Thyroid gland (tissue), 4 donors: ENCODE measurements around the gene CLEC17A. TPM values are rescaled to one million over a fixed set of nuclear protein-coding genes. Genes with fewer than 3 reads are reported as not detected.
"Not testable (repeated sequence)": the region's sequence is repeated elsewhere in the genome, so short reads cannot be mapped to it uniquely, and the experiment has no call there.

Experiments used
- DNase-seq, 2 donors: peaks; one replicate each; pipeline ENCODE4 v3.0.0-alpha.2; 2019
- H3K27ac ChIP-seq, 3 donors: fragments of 200-600 bp; sonication (generic); 1 replicate in 2 of 3; 2 replicates in 1 of 3; pipeline ENCODE4 v1.5.1; 2016 to 2019; ENCODE audit warnings: mild to moderate bottlenecking in 1 of 3, moderate library complexity in 1 of 3
- H3K27me3 ChIP-seq: fragments of 200-600 bp; sonication (generic); one replicate; pipeline ENCODE4 v1.5.1; 2019
- H3K36me3 ChIP-seq, 2 donors: fragments of 200-600 bp; sonication (generic); one replicate each; pipeline ENCODE4 v1.5.1; 2016 to 2019
- H3K4me1 ChIP-seq, 2 donors: fragments of 200-600 bp; sonication (generic); one replicate each; pipeline ENCODE4 v1.5.1; 2017 to 2019
- H3K4me3 ChIP-seq, 3 donors: fragments of 200-600 bp; sonication (generic); replicated peaks in 1 of 3; 1 replicate in 2 of 3; 2 replicates in 1 of 3; pipeline ENCODE4 v1.5.1; 2016; ENCODE audit warnings: mild to moderate bottlenecking in 1 of 3
- H3K9me3 ChIP-seq: fragments of 200-600 bp; sonication (generic); one replicate; pipeline ENCODE4 v1.5.1; 2017
- POLR2A ChIP-seq, 2 donors: fragments of 450-650 bp; IDR thresholded peaks; one replicate each; pipeline ENCODE4 v1.6.1; 2017; ENCODE audit warnings: antibody characterized with exemption in 2 of 2, mild to moderate bottlenecking in 2 of 2, moderate library complexity in 1 of 2
- WGBS, 2 donors: methylation state at CpG; one replicate each; pipeline ENCODE4 v1.1.5; 2017; 5-methylcytosine and 5-hydroxymethylcytosine counted together
- intact Hi-C: fragments of 100-400 bp; cut with DNase I; formaldehyde crosslinking; loops from one replicate; pipeline ENCODE4 v1.15.1; 2023
- total RNA-seq, 4 donors: library from RNA; depleted of rRNA; stranded (reverse); fragments of >200 nt; gene quantifications; one replicate each; pipeline ENCODE4 v1.2.3, GENCODE V29; 2016
- TF ChIP-seq, protein P1 (sequence below), 6 experiments: fragments of 200-600 bp in 3 of 6; fragments of 450-650 bp in 3 of 6; sonication (generic) in 3 of 6; IDR thresholded peaks; one replicate each; pipeline ENCODE4 v1.5.1; 2016 to 2019; ENCODE audit warnings: antibody characterized with exemption in 6 of 6, mild to moderate bottlenecking in 2 of 6, inconsistent platforms in 1 of 6, moderate library complexity in 1 of 6

The CLEC17A gene
- total RNA-seq, 4 donors from 2014 or later, result not detected

DNA sequence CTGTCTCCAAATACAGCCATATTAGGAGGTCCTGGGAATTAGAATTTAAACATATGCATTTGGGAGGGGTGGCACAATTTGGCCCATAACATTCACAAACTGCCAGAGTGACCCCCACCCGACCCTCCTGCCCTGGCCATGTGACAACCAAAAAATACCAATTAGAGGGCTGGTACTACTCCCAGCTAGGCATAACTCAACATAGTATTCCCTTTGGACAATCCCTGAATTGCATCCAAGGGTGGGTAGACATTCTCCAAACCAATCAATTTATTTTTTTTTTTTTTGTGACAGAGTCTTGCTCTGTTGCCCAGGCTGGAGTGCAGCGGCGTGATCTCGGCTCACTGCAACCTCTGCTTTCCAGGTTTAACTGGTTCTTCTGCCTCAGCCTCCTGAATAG, 29.8 kb downstream of the CLEC17A start:
- Histone ChIP-seq H3K36me3 (no peaks in the 10 kb centered on the region), H3K4me3 (no peak overlapping the region), H3K9me3 (no peaks in the 10 kb centered on the region), H3K27ac (no peak overlapping the region), H3K27me3 (no peaks in the 10 kb centered on the region), H3K4me1 (no peaks in the 10 kb centered on the region)
- intact Hi-C loops, result no loop called here
- WGBS, 2 donors, result 78% methylated on average over 4 of the region's 4 CpGs
- TF ChIP-seq, protein P1, sequence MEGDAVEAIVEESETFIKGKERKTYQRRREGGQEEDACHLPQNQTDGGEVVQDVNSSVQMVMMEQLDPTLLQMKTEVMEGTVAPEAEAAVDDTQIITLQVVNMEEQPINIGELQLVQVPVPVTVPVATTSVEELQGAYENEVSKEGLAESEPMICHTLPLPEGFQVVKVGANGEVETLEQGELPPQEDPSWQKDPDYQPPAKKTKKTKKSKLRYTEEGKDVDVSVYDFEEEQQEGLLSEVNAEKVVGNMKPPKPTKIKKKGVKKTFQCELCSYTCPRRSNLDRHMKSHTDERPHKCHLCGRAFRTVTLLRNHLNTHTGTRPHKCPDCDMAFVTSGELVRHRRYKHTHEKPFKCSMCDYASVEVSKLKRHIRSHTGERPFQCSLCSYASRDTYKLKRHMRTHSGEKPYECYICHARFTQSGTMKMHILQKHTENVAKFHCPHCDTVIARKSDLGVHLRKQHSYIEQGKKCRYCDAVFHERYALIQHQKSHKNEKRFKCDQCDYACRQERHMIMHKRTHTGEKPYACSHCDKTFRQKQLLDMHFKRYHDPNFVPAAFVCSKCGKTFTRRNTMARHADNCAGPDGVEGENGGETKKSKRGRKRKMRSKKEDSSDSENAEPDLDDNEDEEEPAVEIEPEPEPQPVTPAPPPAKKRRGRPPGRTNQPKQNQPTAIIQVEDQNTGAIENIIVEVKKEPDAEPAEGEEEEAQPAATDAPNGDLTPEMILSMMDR (IDR thresholded peaks at IDR 0.05), result no peak
- TF ChIP-seq POLR2A (IDR thresholded peaks at IDR 0.05), result no peak
- DNase-seq, result no peak

- H3K27ac ChIP-seq, intact Hi-C loops, H3K36me3 ChIP-seq, H3K27me3 ChIP-seq, H3K4me3 ChIP-seq, H3K9me3 ChIP-seq, H3K4me1 ChIP-seq, DNase-seq: not testable (repeated sequence)
- WGBS, 2 donors, result 78 to 79% methylated on average over 14 of the region's 14 CpGs
These were observed 30.7 kb downstream of the CLEC17A start for GRCh38 chr19:14613399-14614098.

- Histone ChIP-seq H3K27me3 (no peaks in the 10 kb centered on the region), H3K27ac (no peak overlapping the region), H3K36me3 (no peaks in the 10 kb centered on the region), H3K9me3 (no peaks in the 10 kb centered on the region), H3K4me3 (no peak overlapping the region), H3K4me1 (no peaks in the 10 kb centered on the region)
- intact Hi-C loops, result no loop called here
- 64 to 72% methylated on average over 4 of the region's 4 CpGs for WGBS, 2 donors
- TF ChIP-seq POLR2A (IDR thresholded peaks at IDR 0.05), result no peak
- TF ChIP-seq, protein P1 (IDR thresholded peaks at IDR 0.05), result no peak
- DNase-seq, result no peak
These were observed 31.2 kb downstream of the CLEC17A start for GRCh38 chr19:14614099-14614412.

DNA sequence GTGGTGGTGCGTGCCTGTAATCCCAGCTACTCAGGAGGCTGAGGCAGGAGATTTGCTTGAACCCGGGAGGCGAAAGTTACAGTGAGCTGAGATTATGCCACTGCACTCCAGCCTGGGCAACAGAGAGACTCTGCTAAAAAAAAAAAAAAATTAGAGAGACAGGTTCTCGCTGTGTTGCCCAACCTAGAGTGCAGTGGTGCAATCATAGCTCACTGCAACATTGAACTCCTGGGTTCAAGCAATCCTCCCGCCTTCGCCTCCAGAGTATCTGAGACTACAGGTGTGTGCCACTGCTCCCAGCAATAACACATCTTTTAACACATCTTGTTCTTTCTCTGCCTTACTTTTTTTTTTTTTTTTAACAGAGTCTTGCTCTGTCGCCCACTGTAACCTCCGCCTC, 32.7 kb downstream of the CLEC17A start:
- no peaks in the 10 kb centered on the region for H3K9me3 ChIP-seq
- H3K36me3 ChIP-seq, result no peaks in the 10 kb centered on the region
- H3K4me3 ChIP-seq, result no peak overlapping the region
- DNase-seq, result no peak
- no peaks in the 10 kb centered on the region for H3K27me3 ChIP-seq
- TF ChIP-seq, protein P1 (IDR thresholded peaks at IDR 0.05), result no peak
- no peak for TF ChIP-seq POLR2A (IDR thresholded peaks at IDR 0.05)
- H3K27ac ChIP-seq, result no peak overlapping the region
- 90 to 95% methylated on average over 8 of the region's 8 CpGs for WGBS, 2 donors
- intact Hi-C loops, result no loop called here
- H3K4me1 ChIP-seq, result no peaks in the 10 kb centered on the region

- DNase-seq, result no peak
- Histone ChIP-seq H3K4me1 (no peaks in the 10 kb centered on the region), H3K36me3 (no peaks in the 10 kb centered on the region), H3K27ac (no peak overlapping the region), H3K4me3 (no peak overlapping the region), H3K9me3 (no peaks in the 10 kb centered on the region), H3K27me3 (no peaks in the 10 kb centered on the region)
- intact Hi-C loops, result no loop called here
- WGBS, 2 donors, result 91% methylated on average over 3 of the region's 3 CpGs
- TF ChIP-seq POLR2A (IDR thresholded peaks at IDR 0.05), result no peak
- TF ChIP-seq, protein P1 (IDR thresholded peaks at IDR 0.05), result no peak
These were observed 33.5 kb downstream of the CLEC17A start for GRCh38 chr19:14616407-14616806.

DNA sequence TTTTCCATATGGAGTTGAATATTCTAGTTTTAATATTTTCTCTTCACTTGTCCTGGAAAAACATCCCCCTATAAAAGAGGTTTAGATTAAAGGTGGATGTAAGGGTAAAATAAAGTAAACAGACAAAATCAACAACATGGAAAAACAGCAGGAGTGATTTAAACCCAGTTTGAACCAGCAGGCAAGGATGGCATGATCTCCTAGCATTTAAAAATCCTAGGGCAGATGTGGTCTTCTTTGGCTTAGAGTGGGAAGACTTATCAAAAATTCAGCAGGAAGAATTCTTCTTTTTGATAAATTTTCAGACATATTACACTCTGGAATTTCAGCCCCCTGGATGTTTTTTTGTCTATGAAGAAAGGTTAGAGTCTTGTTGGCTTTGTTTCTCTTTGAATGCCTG, 36.5 kb downstream of the CLEC17A start:
- H3K36me3 ChIP-seq, result no peaks in the 10 kb centered on the region
- intact Hi-C loops, result no loop called here
- TF ChIP-seq POLR2A (IDR thresholded peaks at IDR 0.05), result no peak
- TF ChIP-seq, protein P1 (IDR thresholded peaks at IDR 0.05), result no peak
- DNase-seq, result no peak
- H3K27me3 ChIP-seq, result no peaks in the 10 kb centered on the region
- H3K9me3 ChIP-seq, result no peaks in the 10 kb centered on the region
- no peak overlapping the region for H3K4me3 ChIP-seq
- H3K27ac ChIP-seq, result no peak overlapping the region
- H3K4me1 ChIP-seq, result no peaks in the 10 kb centered on the region

- WGBS, 2 donors, result 73 to 78% methylated on average over 6 of the region's 6 CpGs
- intact Hi-C loops, result not testable (repeated sequence)
These were observed 41.6 kb downstream of the CLEC17A start for GRCh38 chr19:14624491-14624890.

More at GRCh38 chr19:14624491-14624890, 41.6 kb downstream of the CLEC17A start:
- H3K4me1 ChIP-seq, DNase-seq, H3K4me3 ChIP-seq, H3K9me3 ChIP-seq, H3K36me3 ChIP-seq, H3K27me3 ChIP-seq, H3K27ac ChIP-seq: not testable (repeated sequence)
